ENCODE measurements around the gene FBXO42. TPM values are rescaled to one million over a fixed set of nuclear protein-coding genes. Genes with fewer than 3 reads are reported as not detected.
A peak's percentile ranks its signal among the peaks of the same experiment; 100 is the strongest.

FBXO42 gene
- total and polyA plus RNA-seq, 9 of the 15 experiments (the other 6 are each of a cell fraction or from before 2014, with no cell fraction given): 7.2 to 24.8 (median 17.4) TPM

DNA sequence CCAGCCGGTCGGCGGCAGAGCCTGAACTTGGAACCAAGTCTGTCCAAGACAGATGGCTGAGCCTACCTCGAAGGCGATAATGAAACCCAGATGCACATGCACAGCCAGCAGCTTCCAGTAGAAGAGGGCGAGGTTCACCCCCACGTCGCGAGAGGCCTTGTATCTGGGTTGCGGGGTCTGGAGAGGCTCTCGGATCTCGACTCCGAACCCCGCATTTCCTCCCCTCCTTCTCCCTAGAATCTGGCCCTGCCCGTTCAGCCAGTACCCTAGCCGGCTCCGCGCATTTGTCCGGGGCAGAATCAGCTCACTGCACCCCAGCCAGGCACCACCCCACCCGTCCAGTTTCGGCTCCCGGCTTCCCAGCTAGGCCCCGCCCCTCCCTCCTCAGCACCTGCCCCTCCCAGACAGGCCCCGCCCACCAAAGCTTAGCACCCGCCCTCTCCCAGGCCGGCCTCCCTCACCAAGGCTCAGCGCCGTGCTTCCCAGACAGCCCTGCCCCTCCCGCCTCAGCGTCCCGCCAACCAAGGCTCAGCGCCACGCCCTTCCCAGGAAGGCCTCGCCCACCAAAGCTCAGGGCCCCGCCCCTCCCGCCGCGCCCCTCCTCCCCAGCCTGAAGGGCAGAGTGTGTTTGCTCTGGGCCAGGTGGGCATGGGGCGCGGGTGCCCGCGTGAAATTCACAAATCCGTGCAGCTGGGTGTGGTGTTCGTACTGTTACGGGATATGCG, 135.1 kb downstream of the FBXO42 start:
- Histone ChIP-seq H4K20me1 (replicated peaks; ENCODE audit: control insufficient read depth, insufficient read depth, low read length) (no peaks in the 10 kb centered on the region), H3K9ac (ENCODE audit: insufficient read depth in 1 of 2, low read depth in 2 of 2, low read length in 2 of 2) (peak overlapping the region; percentile 55 to 86), H3K36me3 (ENCODE audit: control insufficient read depth, insufficient read depth, low read length) (no peaks in the 10 kb centered on the region), H3K27ac (ENCODE audit: extremely low read depth, low read depth, low read length) (peak overlapping the region; percentile 4; the same call in 2 of the 3 replicates), H3K9me3 (replicated peaks; ENCODE audit: control insufficient read depth, insufficient read depth, low read depth, low read length) (no peaks in the 10 kb centered on the region), H2AFZ (ENCODE audit: low read depth, low read length) (peak overlapping the region; percentile 94), H3K4me3 (peak overlapping the region; percentile 41), H3K9me1 (ENCODE audit: control insufficient read depth, insufficient read depth, low read length) (peaks cover 3% of the 10 kb centered on the region), H3K79me2 (ENCODE audit: control insufficient read depth, insufficient read depth, low read length) (no peaks in the 10 kb centered on the region), H3K4me1 (replicated peaks in 1 of 2; ENCODE audit: control insufficient read depth in 2 of 2, insufficient read depth in 2 of 2, low read length in 2 of 2) (peaks cover 15 to 32% of the 10 kb centered on the region in 2 experiments; a peak in 4 of 5 replicates), H3K4me2 (ENCODE audit: insufficient read depth, low read length) (peak overlapping the region; percentile 81), H3K27me3 (ENCODE audit: control insufficient read depth in 2 of 2, insufficient read depth in 2 of 2, low read length in 2 of 2) (no peaks in the 10 kb centered on the region)
- ChIA-PET CTCF (ENCODE audit: low intra/inter-chr PET ratio) (no interaction called here), POLR2A (interaction anchor here (0.6 to 3.3 kb wide), 13 partner anchors 9 to 210 kb away, joined by 3 to 21 read pairs (median 3); partner anchors contain the start of gene CPLANE2)
- peak; percentile 97 for ATAC-seq
- FAIRE-seq: peak; percentile 93
- 2% methylated on average over 28 of the region's 46 CpGs for WGBS (ENCODE audit: insufficient coverage, low coverage, missing lambda C conversion rate)
- in situ Hi-C loops (cut with MboI) (no loop called here), intact Hi-C loops (cut with micrococcal nuclease) (loop anchor here (1.0 kb wide), 1 partner anchor 20 kb away; the partner anchor contains the start of gene CPLANE2)
- peak; percentile 99 to 100 (median 100) for DNase-seq (ENCODE audit: extremely low read depth in 1 of 4, low spot score in 3 of 4)
- TSS peak; percentile 91 for BruUV-seq (replicated peaks)
- no peak for TF ChIP-seq ZNF347 (CRISPR knock-in tag; IDR thresholded peaks at IDR 0.05; ENCODE audit: low read depth)
- TF ChIP-seq, protein P1, sequence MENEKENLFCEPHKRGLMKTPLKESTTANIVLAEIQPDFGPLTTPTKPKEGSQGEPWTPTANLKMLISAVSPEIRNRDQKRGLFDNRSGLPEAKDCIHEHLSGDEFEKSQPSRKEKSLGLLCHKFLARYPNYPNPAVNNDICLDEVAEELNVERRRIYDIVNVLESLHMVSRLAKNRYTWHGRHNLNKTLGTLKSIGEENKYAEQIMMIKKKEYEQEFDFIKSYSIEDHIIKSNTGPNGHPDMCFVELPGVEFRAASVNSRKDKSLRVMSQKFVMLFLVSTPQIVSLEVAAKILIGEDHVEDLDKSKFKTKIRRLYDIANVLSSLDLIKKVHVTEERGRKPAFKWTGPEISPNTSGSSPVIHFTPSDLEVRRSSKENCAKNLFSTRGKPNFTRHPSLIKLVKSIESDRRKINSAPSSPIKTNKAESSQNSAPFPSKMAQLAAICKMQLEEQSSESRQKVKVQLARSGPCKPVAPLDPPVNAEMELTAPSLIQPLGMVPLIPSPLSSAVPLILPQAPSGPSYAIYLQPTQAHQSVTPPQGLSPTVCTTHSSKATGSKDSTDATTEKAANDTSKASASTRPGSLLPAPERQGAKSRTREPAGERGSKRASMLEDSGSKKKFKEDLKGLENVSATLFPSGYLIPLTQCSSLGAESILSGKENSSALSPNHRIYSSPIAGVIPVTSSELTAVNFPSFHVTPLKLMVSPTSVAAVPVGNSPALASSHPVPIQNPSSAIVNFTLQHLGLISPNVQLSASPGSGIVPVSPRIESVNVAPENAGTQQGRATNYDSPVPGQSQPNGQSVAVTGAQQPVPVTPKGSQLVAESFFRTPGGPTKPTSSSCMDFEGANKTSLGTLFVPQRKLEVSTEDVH (IDR thresholded peaks at IDR 0.05; ENCODE audit: low read depth, partially characterized antibody): peak; percentile 25
- TF ChIP-seq SIN3A (IDR thresholded peaks at IDR 0.05; ENCODE audit: borderline replicate concordance in 2 of 2, control insufficient read depth in 1 of 2, low read depth in 2 of 2, low read length in 2 of 2): peak in 1 of 2 experiments; percentile 7; a peak in 1 of 4 replicates
- peak; percentile 24 for TF ChIP-seq BHLHE40 (IDR thresholded peaks at IDR 0.05; ENCODE audit: low read length)
- 0 out of 2 replicates have a peak, but pooled peaks have one; percentile 15 for TF ChIP-seq CC2D1A (IDR thresholded peaks at IDR 0.05)
- peak in 1 of 2 experiments; percentile 37; a peak in 2 of 4 replicates for TF ChIP-seq HDAC1 (IDR thresholded peaks at IDR 0.05)
- TF ChIP-seq, protein P2, sequence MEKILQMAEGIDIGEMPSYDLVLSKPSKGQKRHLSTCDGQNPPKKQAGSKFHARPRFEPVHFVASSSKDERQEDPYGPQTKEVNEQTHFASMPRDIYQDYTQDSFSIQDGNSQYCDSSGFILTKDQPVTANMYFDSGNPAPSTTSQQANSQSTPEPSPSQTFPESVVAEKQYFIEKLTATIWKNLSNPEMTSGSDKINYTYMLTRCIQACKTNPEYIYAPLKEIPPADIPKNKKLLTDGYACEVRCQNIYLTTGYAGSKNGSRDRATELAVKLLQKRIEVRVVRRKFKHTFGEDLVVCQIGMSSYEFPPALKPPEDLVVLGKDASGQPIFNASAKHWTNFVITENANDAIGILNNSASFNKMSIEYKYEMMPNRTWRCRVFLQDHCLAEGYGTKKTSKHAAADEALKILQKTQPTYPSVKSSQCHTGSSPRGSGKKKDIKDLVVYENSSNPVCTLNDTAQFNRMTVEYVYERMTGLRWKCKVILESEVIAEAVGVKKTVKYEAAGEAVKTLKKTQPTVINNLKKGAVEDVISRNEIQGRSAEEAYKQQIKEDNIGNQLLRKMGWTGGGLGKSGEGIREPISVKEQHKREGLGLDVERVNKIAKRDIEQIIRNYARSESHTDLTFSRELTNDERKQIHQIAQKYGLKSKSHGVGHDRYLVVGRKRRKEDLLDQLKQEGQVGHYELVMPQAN (IDR thresholded peaks at IDR 0.05; ENCODE audit: borderline replicate concordance): peak; percentile 29; the same call in 1 of the 2 replicates
- TF ChIP-seq, protein P3, sequence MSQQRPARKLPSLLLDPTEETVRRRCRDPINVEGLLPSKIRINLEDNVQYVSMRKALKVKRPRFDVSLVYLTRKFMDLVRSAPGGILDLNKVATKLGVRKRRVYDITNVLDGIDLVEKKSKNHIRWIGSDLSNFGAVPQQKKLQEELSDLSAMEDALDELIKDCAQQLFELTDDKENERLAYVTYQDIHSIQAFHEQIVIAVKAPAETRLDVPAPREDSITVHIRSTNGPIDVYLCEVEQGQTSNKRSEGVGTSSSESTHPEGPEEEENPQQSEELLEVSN (IDR thresholded peaks at IDR 0.05; ENCODE audit: borderline replicate concordance in 1 of 2, extremely low read depth in 1 of 2, insufficient read depth in 1 of 2, insufficient read length in 1 of 2, low read depth in 1 of 2, low read length in 1 of 2, poor library complexity in 1 of 2, severe bottlenecking in 1 of 2): peak; percentile 32 to 86
- peak; percentile 19; the same call in 1 of the 2 replicates for TF ChIP-seq TAL1 (IDR thresholded peaks at IDR 0.05)
- TF ChIP-seq ZNF253 (CRISPR knock-in tag; conservative IDR thresholded peaks at IDR 0.05): no peak

All from K562 (cell line).